Skin epidermis (tissue), 12 donors: ENCODE measurements around the gene FOSL1.

Source experiments
- H3K27ac ChIP-seq, 21 experiments: fragments of 200-600 bp; sonication (generic) in 11 of 21; one replicate each; pipeline ENCODE4 v1.5.0; 2020; ENCODE audit warnings: mild to moderate bottlenecking in 3 of 21, inconsistent platforms in 2 of 21, moderate library complexity in 2 of 21
- H3K4me3 ChIP-seq, 7 experiments: fragments of 200-600 bp; sonication (generic) in 2 of 7; one replicate each; pipeline ENCODE4 v1.5.0; 2020; ENCODE audit warnings: inconsistent platforms in 2 of 7, mild to moderate bottlenecking in 2 of 7, moderate library complexity in 1 of 7

FOSL1 gene

GRCh38 chr11:65843811-65844210, 56.4 kb downstream of the FOSL1 start:
- H3K27ac ChIP-seq, result no peak overlapping the region
- no peak overlapping the region for H3K4me3 ChIP-seq

GRCh38 chr11:65842144-65842543, 58.0 kb downstream of the FOSL1 start:
- no peak overlapping the region for H3K4me3 ChIP-seq
- no peak overlapping the region for H3K27ac ChIP-seq
